ENCODE measurements around the gene PSMD1.

- TF ChIP-seq POLR2A (IDR thresholded peaks at IDR 0.05) (no peak), CTCF (IDR thresholded peaks at IDR 0.05) (no peak), POLR2AphosphoS5 (IDR thresholded peaks at IDR 0.05) (no peak), EP300 (IDR thresholded peaks at IDR 0.05) (no peak)
These were observed 134.0 kb downstream of the PSMD1 start for GRCh38 chr2:231190531-231191197.

Measured in suprapubic skin (tissue), 4 donors.